GM12892 (cell line): ENCODE data around the gene TMEM203.

Experiments
- POLR2A ChIP-seq: IDR thresholded peaks from 2 replicates; pipeline ENCODE4 v1.6.1; 2011; ENCODE audit warnings: low read depth, low read length, control low read depth
- POLR2AphosphoS5 ChIP-seq: IDR thresholded peaks from 2 replicates; pipeline ENCODE4 v1.6.1; 2011; ENCODE audit warnings: low read depth, low read length, control low read depth
- TAF1 ChIP-seq: IDR thresholded peaks from 2 replicates; pipeline ENCODE4 v1.6.1; 2011; ENCODE audit warnings: low read depth, mild to moderate bottlenecking, control low read depth, low read length, borderline replicate concordance

DNA sequence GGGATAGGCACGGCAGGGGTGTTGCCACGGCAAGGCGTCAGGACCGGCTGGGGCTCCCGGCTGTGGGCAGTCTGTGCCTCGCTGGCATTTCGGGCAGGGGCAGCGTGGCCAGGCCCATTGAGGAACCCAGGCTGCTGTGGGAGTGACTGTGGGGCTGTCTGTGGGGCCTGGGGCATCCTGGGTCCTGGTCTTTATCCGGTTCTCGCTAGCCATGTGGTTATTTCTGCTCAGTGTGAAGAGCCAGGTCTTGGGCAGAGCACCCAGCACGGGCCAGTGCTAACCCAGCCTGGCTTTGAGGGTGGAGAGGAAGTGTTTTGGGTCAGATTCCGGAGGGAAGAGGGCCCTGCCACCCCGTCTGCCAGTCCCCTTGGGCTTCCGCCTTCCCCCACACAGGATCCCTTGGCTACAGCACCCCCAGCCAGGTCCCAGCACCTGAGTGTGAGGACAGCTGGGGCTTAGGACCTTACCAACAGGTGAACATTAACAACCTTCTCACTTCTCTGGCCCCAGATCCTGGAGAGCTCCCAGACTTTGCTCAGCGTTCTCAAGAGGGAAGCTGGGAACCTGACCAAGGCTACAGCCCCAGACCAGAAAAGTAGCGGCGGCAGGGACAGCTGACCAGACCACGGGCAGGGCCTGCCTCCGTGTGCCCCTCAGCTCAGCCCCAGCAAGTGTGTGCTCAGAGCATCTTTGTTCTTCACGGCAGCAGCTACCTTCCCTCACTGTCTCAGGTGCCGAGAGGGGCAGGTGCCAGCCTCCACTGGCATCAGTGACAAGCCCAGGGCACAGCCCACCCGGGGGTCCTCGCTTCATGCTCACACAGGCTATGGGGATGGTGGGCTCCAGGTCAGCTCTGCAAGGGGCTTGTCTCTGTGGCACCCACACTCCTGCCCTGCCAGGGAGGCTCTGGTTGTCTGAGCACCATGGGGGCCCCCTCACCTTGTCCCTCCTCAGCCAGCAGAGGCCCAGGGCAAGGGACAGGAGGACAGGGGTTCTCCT, 15.9 kb downstream of the TMEM203 start:
- TF ChIP-seq TAF1 (no peak), POLR2AphosphoS5 (no peak), POLR2A (0 out of 2 replicates have a peak, but pooled peaks have one; percentile 1)
